DND-41 (cell line): ENCODE data around the gene ADARB2.

Experiments
- ATAC-seq: fragments of 200-7000 bp; cut with Tn5 transposase; 3 replicates; pipeline ENCODE4 v1.9.1; 2021; ENCODE audit warnings: low read depth; ENCODE audit not compliant: insufficient read depth
- DNase-seq: peaks from one replicate; pipeline ENCODE4 v3.0.0-alpha.2; 2020
- H2AFZ ChIP-seq: 2 replicates; pipeline ENCODE4 v1.6.0; 2012; ENCODE audit warnings: low read depth, low read length
- H3K27ac ChIP-seq: 2 replicates; pipeline ENCODE4 v1.5.1; 2012; ENCODE audit warnings: low read length, inconsistent platforms
- H3K27me3 ChIP-seq: fragments of 200-600 bp; sonication (generic); 2 replicates; pipeline ENCODE4 v1.6.0; 2012; ENCODE audit warnings: low read length, mild to moderate bottlenecking, inconsistent platforms; ENCODE audit not compliant: insufficient read depth, poor library complexity
- H3K36me3 ChIP-seq: 2 replicates; pipeline ENCODE4 v1.5.1; 2012; ENCODE audit warnings: low read length, inconsistent platforms; ENCODE audit not compliant: insufficient read depth
- H3K4me1 ChIP-seq: 2 replicates; pipeline ENCODE4 v1.5.1; 2012; ENCODE audit warnings: mild to moderate bottlenecking, low read length; ENCODE audit not compliant: insufficient read depth
- H3K4me2 ChIP-seq: 2 replicates; pipeline ENCODE4 v1.6.0; 2012; ENCODE audit warnings: mild to moderate bottlenecking, moderate library complexity, low read length, inconsistent platforms; ENCODE audit not compliant: insufficient read depth
- H3K4me3 ChIP-seq, 2 experiments: fragments of 200-600 bp in 1 of 2; shearing (Covaris generic) in 1 of 2; 2 replicates each; pipeline ENCODE4 v1.5.1; 2012 to 2016; ENCODE audit warnings: inconsistent platforms in 2 of 2, low read length in 2 of 2, mild to moderate bottlenecking in 2 of 2, low read depth in 1 of 2, moderate library complexity in 1 of 2
- H3K79me2 ChIP-seq: 2 replicates; pipeline ENCODE4 v1.6.0; 2012; ENCODE audit warnings: low read length, inconsistent platforms; ENCODE audit not compliant: insufficient read depth
- H3K9ac ChIP-seq: 2 replicates; pipeline ENCODE4 v1.6.0; 2012; ENCODE audit warnings: low read depth, mild to moderate bottlenecking, inconsistent platforms, low read length, moderate library complexity
- H3K9me3 ChIP-seq: 2 replicates; pipeline ENCODE4 v1.5.1; 2012; ENCODE audit warnings: low read length, moderate library complexity, mild to moderate bottlenecking, inconsistent platforms; ENCODE audit not compliant: insufficient read depth, severe bottlenecking
- H4K20me1 ChIP-seq: 2 replicates; pipeline ENCODE4 v1.6.0; 2012; ENCODE audit warnings: low read length; ENCODE audit not compliant: insufficient read depth
- CTCF ChIP-seq: IDR thresholded peaks from 2 replicates; pipeline ENCODE4 v1.5.1; 2012; ENCODE audit warnings: borderline replicate concordance, low read length, moderate library complexity, mild to moderate bottlenecking; ENCODE audit not compliant: poor library complexity, severe bottlenecking; ENCODE audit errors: extremely low read depth
- EZH2 ChIP-seq: IDR thresholded peaks from 3 replicates; pipeline ENCODE4 v1.6.1; 2012; ENCODE audit warnings: borderline replicate concordance, low read depth, mild to moderate bottlenecking, moderate library complexity, low read length, inconsistent platforms; ENCODE audit not compliant: severe bottlenecking

The ADARB2 gene

GRCh38 chr10:1257274-1257673 lies 480.1 kb downstream of the ADARB2 start:
- Histone ChIP-seq H3K9me3 (peaks cover 5% of the 10 kb centered on the region), H3K4me1 (peaks cover 10% of the 10 kb centered on the region; the same call in 1 of the 2 replicates), H3K4me2 (no peak overlapping the region), H3K4me3 (no peak overlapping the region), H3K27me3 (peaks cover 7% of the 10 kb centered on the region), H3K27ac (no peak overlapping the region), H2AFZ (no peak overlapping the region), H3K79me2 (no peaks in the 10 kb centered on the region), H3K9ac (no peak overlapping the region), H3K36me3 (no peaks in the 10 kb centered on the region), H4K20me1 (peaks cover 5% of the 10 kb centered on the region; the same call in 1 of the 2 replicates)
- DNase-seq (no peak), ATAC-seq (no peak)
- no peak for TF ChIP-seq CTCF
- no peak for TF ChIP-seq EZH2

GRCh38 chr10:1256432-1256725 lies 480.9 kb downstream of the ADARB2 start:
- Histone ChIP-seq H3K79me2 (no peaks in the 10 kb centered on the region), H3K36me3 (no peaks in the 10 kb centered on the region), H4K20me1 (peaks cover 5% of the 10 kb centered on the region; the same call in 1 of the 2 replicates), H3K27me3 (peaks cover 7% of the 10 kb centered on the region), H3K9ac (no peak overlapping the region), H2AFZ (no peak overlapping the region), H3K9me3 (peaks cover 5% of the 10 kb centered on the region), H3K4me2 (no peak overlapping the region), H3K4me1 (peaks cover 10% of the 10 kb centered on the region; the same call in 1 of the 2 replicates), H3K4me3 (no peak overlapping the region), H3K27ac (no peak overlapping the region)
- DNase-seq (no peak), ATAC-seq (no peak)
- TF ChIP-seq CTCF = no peak
- no peak for TF ChIP-seq EZH2

- H3K4me3 ChIP-seq = no peak overlapping the region
- H2AFZ ChIP-seq = no peak overlapping the region
- DNase-seq (no peak), ATAC-seq (no peak)
- H3K4me2 ChIP-seq = no peak overlapping the region
- H3K27ac ChIP-seq = no peak overlapping the region
- no peak overlapping the region for H3K9ac ChIP-seq
- no peak for TF ChIP-seq CTCF
- TF ChIP-seq EZH2 = no peak
- H4K20me1 ChIP-seq = peaks cover 5% of the 10 kb centered on the region; the same call in 1 of the 2 replicates
- H3K4me1 ChIP-seq = peaks cover 10% of the 10 kb centered on the region; the same call in 1 of the 2 replicates
- H3K9me3 ChIP-seq = peaks cover 5% of the 10 kb centered on the region
- H3K79me2 ChIP-seq = no peaks in the 10 kb centered on the region
- no peaks in the 10 kb centered on the region for H3K36me3 ChIP-seq
- H3K27me3 ChIP-seq = peaks cover 7% of the 10 kb centered on the region
Measured at GRCh38 chr10:1255600-1256431, 481.5 kb downstream of the ADARB2 start.
